Measurements from ENCODE around the gene EHMT2.

EHMT2 gene

DNA sequence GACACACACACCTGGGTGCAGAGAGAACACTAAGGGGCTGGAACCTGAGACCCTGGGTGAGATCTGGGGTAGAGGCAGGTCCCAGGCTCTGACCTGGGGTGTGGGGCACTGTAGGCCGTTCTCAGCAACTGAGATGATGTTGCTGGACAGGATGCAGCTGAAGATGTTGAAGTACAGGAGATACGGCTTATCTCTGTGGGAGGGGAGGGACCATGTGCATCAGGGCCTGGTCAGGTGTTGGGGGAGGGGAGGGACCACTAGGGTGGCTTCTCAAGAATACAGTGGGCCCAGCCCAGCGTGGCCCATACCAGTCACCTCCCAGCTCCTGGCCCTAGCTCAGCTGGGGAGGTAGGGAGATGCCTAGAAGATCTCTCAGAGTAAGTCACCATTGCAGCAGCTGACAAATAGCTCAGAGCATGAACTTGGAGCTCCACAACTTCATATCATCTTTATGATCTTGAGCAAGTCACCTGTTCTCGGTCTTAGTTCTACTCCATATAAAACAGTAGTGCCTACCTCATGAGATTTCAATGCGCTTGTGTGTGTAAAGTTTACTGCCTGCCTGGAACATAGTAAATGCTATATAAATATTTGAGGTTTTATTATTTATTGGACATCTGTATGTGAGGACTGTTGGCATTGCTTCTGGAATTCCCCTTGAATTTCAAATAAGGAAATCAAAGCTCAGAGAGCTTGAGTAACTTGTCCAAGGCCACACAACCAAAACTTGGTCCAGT, 22.5 kb downstream of the EHMT2 start:
- H3K27ac ChIP-seq = peak overlapping the region; percentile 99
- TF ChIP-seq CTCF (conservative IDR thresholded peaks at IDR 0.05) = no peak

GRCh38 chr6:31874084-31874670, 23.3 kb downstream of the EHMT2 start:
- H3K27ac ChIP-seq = peak overlapping the region; percentile 99
- no peak for TF ChIP-seq CTCF (conservative IDR thresholded peaks at IDR 0.05)

DNA sequence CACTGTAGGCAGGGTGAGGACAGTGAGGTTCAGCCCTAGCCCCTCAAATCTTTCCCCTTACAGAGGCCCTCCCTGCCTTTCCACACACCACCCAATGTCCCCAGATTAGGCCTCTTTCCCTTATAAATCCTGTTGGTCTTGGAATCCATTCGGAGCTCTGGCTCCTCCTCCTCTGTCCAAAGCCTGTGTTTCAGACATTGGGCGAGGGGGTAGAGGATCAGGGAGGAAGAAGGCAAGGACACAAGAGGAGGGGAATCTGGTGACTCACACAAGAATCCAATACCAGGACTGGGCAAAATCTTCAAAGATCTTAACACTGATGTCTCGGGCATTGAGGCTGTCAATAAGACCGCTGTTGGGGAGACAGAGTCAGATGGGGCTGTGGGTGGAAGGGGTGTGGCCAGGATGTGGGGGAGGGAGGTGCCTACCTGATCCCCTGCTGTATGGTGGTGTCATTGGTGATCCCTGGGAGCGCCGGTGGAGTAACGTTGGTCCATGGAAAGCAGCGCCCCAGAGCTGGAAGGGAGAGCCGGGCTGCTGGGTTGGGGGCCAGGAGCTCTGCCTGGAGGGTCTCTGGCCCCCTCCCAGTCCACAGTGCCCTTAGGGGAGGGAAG, 26.3 kb downstream of the EHMT2 start:
- no peak for TF ChIP-seq CTCF (conservative IDR thresholded peaks at IDR 0.05)
- H3K27ac ChIP-seq = peak overlapping the region; percentile 99

DNA sequence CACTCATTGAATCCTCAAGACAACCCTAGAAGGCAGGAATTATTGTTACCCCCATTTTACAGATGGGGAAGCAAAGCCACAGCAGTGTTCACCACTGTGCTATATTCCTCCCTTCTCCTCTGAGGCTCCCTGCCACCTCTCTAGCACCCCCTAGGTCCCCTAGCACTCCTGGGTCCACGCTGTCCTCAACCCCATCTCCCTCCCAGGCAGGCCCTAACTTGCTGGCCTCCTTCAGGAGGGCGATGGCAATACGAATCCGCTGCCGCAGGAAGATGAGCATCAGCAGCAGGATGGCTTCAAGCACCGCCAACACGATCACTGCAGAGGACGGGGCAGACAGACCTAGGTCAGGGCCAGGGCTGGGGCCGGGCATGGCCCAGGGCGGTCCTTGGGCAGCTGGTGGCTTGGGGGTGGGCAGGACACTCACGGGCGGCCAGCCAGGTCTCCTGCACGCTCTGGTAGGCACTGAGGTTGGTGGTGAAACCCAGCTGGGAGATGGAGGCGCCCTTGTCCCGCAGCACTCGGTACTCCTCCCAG, 27.0 kb downstream of the EHMT2 start:
- TF ChIP-seq CTCF (conservative IDR thresholded peaks at IDR 0.05) = no peak
- H3K27ac ChIP-seq = peak overlapping the region; percentile 99

DNA sequence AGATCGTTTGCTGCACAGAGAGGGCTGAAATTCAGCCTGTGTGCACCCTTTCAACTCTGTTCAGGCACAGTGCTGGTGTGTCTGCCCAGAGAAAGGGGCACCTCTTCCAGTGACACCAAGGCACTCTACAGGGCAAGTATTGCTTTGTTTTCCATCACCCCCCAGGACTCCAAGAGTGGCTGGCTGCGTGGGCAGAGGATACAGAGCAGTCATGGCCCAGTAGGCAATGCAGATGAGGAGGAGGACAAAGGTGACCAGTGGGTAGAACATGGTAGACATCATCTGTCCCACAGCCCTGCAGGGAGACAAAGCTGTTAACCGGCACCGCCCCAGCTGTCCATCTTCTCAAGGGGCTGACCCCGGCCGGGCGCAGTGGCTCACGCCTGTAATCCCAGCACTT, 28.2 kb downstream of the EHMT2 start:
- H3K27ac ChIP-seq = peak overlapping the region; percentile 7
- TF ChIP-seq CTCF (conservative IDR thresholded peaks at IDR 0.05) = no peak

DNA sequence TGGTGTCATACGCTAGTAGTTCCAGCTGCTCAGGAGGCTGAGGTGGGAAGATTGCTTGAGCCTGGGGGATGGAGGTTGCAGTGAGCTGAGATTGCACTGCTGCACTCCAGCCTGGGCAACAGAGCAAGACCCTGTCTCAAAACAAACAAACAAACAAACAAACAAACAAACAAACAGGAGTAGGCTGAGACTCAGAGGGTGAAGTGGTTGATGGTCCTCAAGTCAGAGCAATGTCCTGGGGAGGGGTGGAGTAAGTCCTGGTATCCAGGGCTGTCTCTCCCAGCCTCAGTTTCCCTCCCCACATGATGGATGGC, 28.9 kb downstream of the EHMT2 start:
- 0 out of 2 replicates have a peak overlapping the region, but pooled peaks have one; percentile 7 for H3K27ac ChIP-seq

- H3K27ac ChIP-seq = peak overlapping the region; percentile 19; the same call in 1 of the 2 replicates
- no peak for TF ChIP-seq CTCF (conservative IDR thresholded peaks at IDR 0.05)
Observed at GRCh38 chr6:31865205-31866118, 32.0 kb downstream of the EHMT2 start.
